Neural progenitor cell (in vitro differentiated cells): ENCODE results near the gene KRT73.

Source experiments
- EZH2 ChIP-seq: fragments of 200-600 bp; sonication (generic); IDR thresholded peaks from 2 replicates; pipeline ENCODE4 v1.6.1; 2017; ENCODE audit warnings: antibody characterized with exemption, mild to moderate bottlenecking, moderate library complexity
- EZH2phosphoT487 ChIP-seq: fragments of 200-600 bp; sonication (generic); IDR thresholded peaks from 2 replicates; pipeline ENCODE4 v1.6.1; 2017; ENCODE audit warnings: antibody characterized with exemption
- TF ChIP-seq, protein P1 (sequence below): fragments of 200-600 bp; sonication (generic); IDR thresholded peaks from 2 replicates; pipeline ENCODE4 v1.5.1; 2017; ENCODE audit warnings: antibody characterized with exemption, mild to moderate bottlenecking

- TF ChIP-seq, protein P1, sequence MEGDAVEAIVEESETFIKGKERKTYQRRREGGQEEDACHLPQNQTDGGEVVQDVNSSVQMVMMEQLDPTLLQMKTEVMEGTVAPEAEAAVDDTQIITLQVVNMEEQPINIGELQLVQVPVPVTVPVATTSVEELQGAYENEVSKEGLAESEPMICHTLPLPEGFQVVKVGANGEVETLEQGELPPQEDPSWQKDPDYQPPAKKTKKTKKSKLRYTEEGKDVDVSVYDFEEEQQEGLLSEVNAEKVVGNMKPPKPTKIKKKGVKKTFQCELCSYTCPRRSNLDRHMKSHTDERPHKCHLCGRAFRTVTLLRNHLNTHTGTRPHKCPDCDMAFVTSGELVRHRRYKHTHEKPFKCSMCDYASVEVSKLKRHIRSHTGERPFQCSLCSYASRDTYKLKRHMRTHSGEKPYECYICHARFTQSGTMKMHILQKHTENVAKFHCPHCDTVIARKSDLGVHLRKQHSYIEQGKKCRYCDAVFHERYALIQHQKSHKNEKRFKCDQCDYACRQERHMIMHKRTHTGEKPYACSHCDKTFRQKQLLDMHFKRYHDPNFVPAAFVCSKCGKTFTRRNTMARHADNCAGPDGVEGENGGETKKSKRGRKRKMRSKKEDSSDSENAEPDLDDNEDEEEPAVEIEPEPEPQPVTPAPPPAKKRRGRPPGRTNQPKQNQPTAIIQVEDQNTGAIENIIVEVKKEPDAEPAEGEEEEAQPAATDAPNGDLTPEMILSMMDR, result no peak
- no peak for TF ChIP-seq EZH2phosphoT487
- TF ChIP-seq EZH2, result no peak
Measured at GRCh38 chr12:52604859-52605258, 13.5 kb downstream of the KRT73 start.
